Mesodermal cell (in vitro differentiated cells): ENCODE measurements around the gene BTD.

Experiments
- H3K27ac ChIP-seq: 2 replicates; pipeline ENCODE4 v1.7.0; 2013; ENCODE audit warnings: mild to moderate bottlenecking, low read depth, low read length, moderate library complexity; ENCODE audit not compliant: severe bottlenecking
- H3K36me3 ChIP-seq: 2 replicates; pipeline ENCODE4 v1.7.1; 2013; ENCODE audit warnings: mild to moderate bottlenecking, low read length, moderate library complexity; ENCODE audit not compliant: control insufficient read depth, insufficient read depth
- H3K4me1 ChIP-seq: one replicate; pipeline ENCODE4 v1.7.1; 2013; ENCODE audit warnings: mild to moderate bottlenecking, low read length; ENCODE audit not compliant: insufficient read depth, control insufficient read depth, poor library complexity, severe bottlenecking
- H3K4me3 ChIP-seq: 2 replicates; pipeline ENCODE4 v1.7.0; 2013; ENCODE audit warnings: low read length, control low read depth, mild to moderate bottlenecking; ENCODE audit not compliant: insufficient read depth, poor library complexity, severe bottlenecking; ENCODE audit errors: extremely low read depth
- H3K9me3 ChIP-seq: 2 replicates; pipeline ENCODE4 v1.7.1; 2013; ENCODE audit warnings: mild to moderate bottlenecking, low read length, moderate library complexity; ENCODE audit not compliant: control insufficient read depth
- WGBS, 2 experiments: methylation state at CpG; one replicate each; pipeline ENCODE4 v1.1.5; 2013; ENCODE audit warnings: missing lambda C conversion rate in 2 of 2; ENCODE audit not compliant: insufficient coverage in 2 of 2; 5-methylcytosine and 5-hydroxymethylcytosine counted together

The BTD gene

GRCh38 chr3:15666277-15666676 lies 64.7 kb downstream of the BTD start:
- peaks cover 3% of the 10 kb centered on the region for H3K9me3 ChIP-seq
- no peak overlapping the region for H3K4me3 ChIP-seq
- H3K36me3 ChIP-seq: peaks cover 5% of the 10 kb centered on the region
- 94 to 98% methylated on average over 4 of the region's 5 CpGs for WGBS, 2 experiments
- H3K4me1 ChIP-seq: no peaks in the 10 kb centered on the region
- H3K27ac ChIP-seq: no peak overlapping the region

- WGBS, 2 experiments: 100% methylated on average over 1 of the region's 3 CpGs; no CpG with 5 or more reads in 1 of the 2 experiments
- Histone ChIP-seq H3K9me3 (peaks cover 3% of the 10 kb centered on the region), H3K27ac (no peak overlapping the region), H3K4me1 (no peaks in the 10 kb centered on the region), H3K36me3 (peaks cover 9% of the 10 kb centered on the region), H3K4me3 (no peak overlapping the region)
Observed at GRCh38 chr3:15667484-15667883, 65.9 kb downstream of the BTD start.

- Histone ChIP-seq H3K36me3 (peaks cover 34% of the 10 kb centered on the region), H3K27ac (no peak overlapping the region), H3K4me3 (no peak overlapping the region), H3K9me3 (no peaks in the 10 kb centered on the region), H3K4me1 (no peaks in the 10 kb centered on the region)
- WGBS, 2 experiments: 86 to 89% methylated on average over 1 of the region's 1 CpG
Observed at GRCh38 chr3:15673536-15673935, 72.0 kb downstream of the BTD start.

- Histone ChIP-seq H3K4me1 (no peaks in the 10 kb centered on the region), H3K36me3 (peaks cover 39% of the 10 kb centered on the region), H3K27ac (no peak overlapping the region), H3K9me3 (no peaks in the 10 kb centered on the region), H3K4me3 (no peak overlapping the region)
- 100% methylated on average over 1 of the region's 2 CpGs; no CpG with 5 or more reads in 1 of the 2 experiments for WGBS, 2 experiments
Observed at GRCh38 chr3:15676259-15676658, 74.7 kb downstream of the BTD start.

GRCh38 chr3:15679306-15679705 lies 77.8 kb downstream of the BTD start:
- 88 to 91% methylated on average over 3 to 4 of the region's 5 CpGs for WGBS, 2 experiments

GRCh38 chr3:15681668-15682067 lies 80.1 kb downstream of the BTD start:
- no peak overlapping the region for H3K4me3 ChIP-seq
- WGBS, 2 experiments: 66 to 100% methylated on average over 2 of the region's 2 CpGs
- peaks cover 9% of the 10 kb centered on the region for H3K4me1 ChIP-seq
- H3K36me3 ChIP-seq: peaks cover 32% of the 10 kb centered on the region
- no peaks in the 10 kb centered on the region for H3K9me3 ChIP-seq
- H3K27ac ChIP-seq: no peak overlapping the region

More at GRCh38 chr3:15679306-15679705, 77.8 kb downstream of the BTD start:
- Histone ChIP-seq H3K36me3 (peaks cover 35% of the 10 kb centered on the region), H3K4me1 (no peaks in the 10 kb centered on the region), H3K27ac (no peak overlapping the region), H3K4me3 (no peak overlapping the region), H3K9me3 (no peaks in the 10 kb centered on the region)

GRCh38 chr3:15682561-15683185 lies 81.1 kb downstream of the BTD start:
- Histone ChIP-seq H3K4me1 (peaks cover 9% of the 10 kb centered on the region), H3K9me3 (no peaks in the 10 kb centered on the region), H3K36me3 (peaks cover 24% of the 10 kb centered on the region), H3K4me3 (no peak overlapping the region), H3K27ac (peak overlapping the region; percentile 20)
- no CpG with 5 or more reads among the region's 3 CpGs for WGBS, 2 experiments

- no CpG with 5 or more reads among the region's 1 CpG for WGBS, 2 experiments
- Histone ChIP-seq H3K4me1 (peaks cover 9% of the 10 kb centered on the region), H3K9me3 (no peaks in the 10 kb centered on the region), H3K36me3 (peaks cover 20% of the 10 kb centered on the region), H3K4me3 (no peak overlapping the region), H3K27ac (peak overlapping the region; percentile 20)
Observed at GRCh38 chr3:15683253-15683652, 81.7 kb downstream of the BTD start.

GRCh38 chr3:15685927-15686326 lies 84.4 kb downstream of the BTD start:
- Histone ChIP-seq H3K4me3 (no peak overlapping the region), H3K4me1 (peaks cover 9% of the 10 kb centered on the region), H3K9me3 (no peaks in the 10 kb centered on the region), H3K27ac (peak overlapping the region; percentile 55), H3K36me3 (peaks cover 26% of the 10 kb centered on the region)
- WGBS, 2 experiments: 63 to 87% methylated on average over 5 of the region's 7 CpGs

GRCh38 chr3:15690230-15690629 lies 88.7 kb downstream of the BTD start:
- peaks cover 17% of the 10 kb centered on the region for H3K36me3 ChIP-seq
- no peaks in the 10 kb centered on the region for H3K9me3 ChIP-seq
- peaks cover 9% of the 10 kb centered on the region for H3K4me1 ChIP-seq
- no peak overlapping the region for H3K4me3 ChIP-seq
- 96 to 100% methylated on average over 3 of the region's 4 CpGs for WGBS, 2 experiments
- H3K27ac ChIP-seq: no peak overlapping the region

- H3K9me3 ChIP-seq: no peaks in the 10 kb centered on the region
- 78% methylated on average over 2 of the region's 5 CpGs; no CpG with 5 or more reads in 1 of the 2 experiments for WGBS, 2 experiments
- H3K4me3 ChIP-seq: no peak overlapping the region
- peaks cover 9% of the 10 kb centered on the region for H3K4me1 ChIP-seq
- no peak overlapping the region for H3K27ac ChIP-seq
- peaks cover 17% of the 10 kb centered on the region for H3K36me3 ChIP-seq
Observed at GRCh38 chr3:15690748-15691147, 89.2 kb downstream of the BTD start.
